Measurements from ENCODE around the gene KANTR. TPM values are rescaled to one million over a fixed set of nuclear protein-coding genes. Genes with fewer than 3 reads are reported as not detected.

KANTR gene
- total and polyA plus RNA-seq, 2 donors (not counting 3 experiments of a cell fraction or from before 2014, with no cell fraction given): 3.1 to 9.8 TPM

DNA sequence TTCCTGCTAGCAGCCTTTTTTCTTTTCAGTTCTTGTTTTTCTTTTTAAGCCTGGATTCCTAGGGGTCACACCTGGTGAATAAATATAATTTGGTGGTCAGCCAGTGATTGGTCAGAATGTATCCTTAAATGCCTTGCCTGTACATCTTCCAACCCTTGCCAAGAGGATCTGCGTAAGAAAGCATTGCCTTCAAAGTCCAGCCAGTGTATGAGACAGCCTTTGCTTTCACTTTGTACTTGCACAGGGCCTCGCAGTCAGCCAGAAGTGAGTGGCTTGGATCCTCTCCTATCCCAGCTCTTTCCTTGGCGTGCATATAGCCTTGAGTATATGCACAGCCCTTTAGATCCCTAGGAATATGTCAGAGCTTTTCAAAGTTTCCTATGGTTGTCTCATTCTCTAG lies 22.2 kb downstream of the KANTR start:
- Histone ChIP-seq H3K27me3 (ENCODE audit: control insufficient read depth in 2 of 2, insufficient read depth in 2 of 2, low read length in 2 of 2) (no peaks in the 10 kb centered on the region), H3K4me3 (replicated peaks in 1 of 3; ENCODE audit: insufficient read depth in 1 of 3, low read depth in 1 of 3, low read length in 3 of 3) (no peak overlapping the region), H3K9ac (replicated peaks; ENCODE audit: extremely low read depth, insufficient read depth, low read length) (no peak overlapping the region), H3K4me1 (ENCODE audit: control insufficient read depth, extremely low read depth, insufficient read depth, low read length) (no peaks in the 10 kb centered on the region), H3K36me3 (ENCODE audit: control insufficient read depth in 2 of 2, extremely low read depth in 1 of 2, insufficient read depth in 2 of 2, low read length in 2 of 2) (no peaks in the 10 kb centered on the region), H3K9me1 (replicated peaks; ENCODE audit: control insufficient read depth, extremely low read depth, insufficient read depth, low read length) (no peaks in the 10 kb centered on the region), H4K20me1 (replicated peaks; ENCODE audit: control insufficient read depth, extremely low read depth, insufficient read depth, low read length) (no peaks in the 10 kb centered on the region), H2AFZ (ENCODE audit: low read depth, low read length) (no peak overlapping the region), H3K9me3 (replicated peaks; ENCODE audit: control insufficient read depth, insufficient read depth, low read length) (no peaks in the 10 kb centered on the region), H3K4me2 (ENCODE audit: insufficient read depth, low read length) (no peak overlapping the region), H3K79me2 (ENCODE audit: control insufficient read depth, insufficient read depth, low read length) (no peaks in the 10 kb centered on the region), H3K27ac (ENCODE audit: insufficient read depth, low read depth, low read length) (no peak overlapping the region)
- CTCF ChIA-PET: no interaction called here
- intact Hi-C loops (cut with micrococcal nuclease): no loop called here
- DNase-seq (ENCODE audit: low read depth, low spot score) (no peak), FAIRE-seq (no peak)
- POLR2A ChIA-PET: no interaction called here
- dilution Hi-C loops (cut with MboI; ENCODE audit: extremely low pct_ligation_motif_present, low sequenced_read_pairs): no loop called here
- TF ChIP-seq, protein P1, sequence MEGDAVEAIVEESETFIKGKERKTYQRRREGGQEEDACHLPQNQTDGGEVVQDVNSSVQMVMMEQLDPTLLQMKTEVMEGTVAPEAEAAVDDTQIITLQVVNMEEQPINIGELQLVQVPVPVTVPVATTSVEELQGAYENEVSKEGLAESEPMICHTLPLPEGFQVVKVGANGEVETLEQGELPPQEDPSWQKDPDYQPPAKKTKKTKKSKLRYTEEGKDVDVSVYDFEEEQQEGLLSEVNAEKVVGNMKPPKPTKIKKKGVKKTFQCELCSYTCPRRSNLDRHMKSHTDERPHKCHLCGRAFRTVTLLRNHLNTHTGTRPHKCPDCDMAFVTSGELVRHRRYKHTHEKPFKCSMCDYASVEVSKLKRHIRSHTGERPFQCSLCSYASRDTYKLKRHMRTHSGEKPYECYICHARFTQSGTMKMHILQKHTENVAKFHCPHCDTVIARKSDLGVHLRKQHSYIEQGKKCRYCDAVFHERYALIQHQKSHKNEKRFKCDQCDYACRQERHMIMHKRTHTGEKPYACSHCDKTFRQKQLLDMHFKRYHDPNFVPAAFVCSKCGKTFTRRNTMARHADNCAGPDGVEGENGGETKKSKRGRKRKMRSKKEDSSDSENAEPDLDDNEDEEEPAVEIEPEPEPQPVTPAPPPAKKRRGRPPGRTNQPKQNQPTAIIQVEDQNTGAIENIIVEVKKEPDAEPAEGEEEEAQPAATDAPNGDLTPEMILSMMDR (IDR thresholded peaks at IDR 0.05; ENCODE audit: extremely low read depth in 1 of 2, insufficient read depth in 1 of 2, low read depth in 1 of 2, low read length in 2 of 2): no peak
- TF ChIP-seq POLR2A (IDR thresholded peaks at IDR 0.05; ENCODE audit: low read depth, low read length) (no peak), FOS (IDR thresholded peaks at IDR 0.05; ENCODE audit: borderline replicate concordance, insufficient read depth, low read length) (no peak), MYC (IDR thresholded peaks at IDR 0.05; ENCODE audit: low read depth, low read length) (no peak), GATA2 (IDR thresholded peaks at IDR 0.05; ENCODE audit: insufficient read depth, insufficient read length, low read depth, low read length) (no peak), EZH2 (IDR thresholded peaks at IDR 0.05; ENCODE audit: borderline replicate concordance, low read depth, low read length, severe bottlenecking) (no peak), POLR2AphosphoS5 (IDR thresholded peaks at IDR 0.05; ENCODE audit: insufficient read depth, low read depth, low read length) (no peak), JUN (IDR thresholded peaks at IDR 0.05; ENCODE audit: borderline replicate concordance, insufficient read depth, insufficient read length, low read depth) (no peak)
- TF ChIP-seq, protein P2, sequence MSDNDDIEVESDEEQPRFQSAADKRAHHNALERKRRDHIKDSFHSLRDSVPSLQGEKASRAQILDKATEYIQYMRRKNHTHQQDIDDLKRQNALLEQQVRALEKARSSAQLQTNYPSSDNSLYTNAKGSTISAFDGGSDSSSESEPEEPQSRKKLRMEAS (IDR thresholded peaks at IDR 0.05; ENCODE audit: insufficient read depth, insufficient read length): no peak
- BruUV-seq (replicated peaks): no TSS peak
